Measurements from ENCODE around the gene PRRG1.
"Not testable (repeated sequence)": the region's sequence is repeated elsewhere in the genome, so short reads cannot be mapped to it uniquely, and the experiment has no call there.

PRRG1 gene

GRCh38 chrX:37409278-37409677 is 60.1 kb downstream of the PRRG1 start:
- no peak overlapping the region for H2AK5ac ChIP-seq (ENCODE audit: low read length)
- H3K4ac ChIP-seq (ENCODE audit: low read depth, low read length), result no peak overlapping the region
- no peak overlapping the region for H3K27ac ChIP-seq (ENCODE audit: low read depth, low read length)
- no peaks in the 10 kb centered on the region for H3K4me1 ChIP-seq (ENCODE audit: control insufficient read depth, low read depth, low read length)
- H3K56ac ChIP-seq (ENCODE audit: low read length), result no peak overlapping the region
- no peak overlapping the region for H3K4me2 ChIP-seq (ENCODE audit: low read length)
- H2BK120ac ChIP-seq (ENCODE audit: low read depth, low read length), result no peak overlapping the region
- no peaks in the 10 kb centered on the region for H3K27me3 ChIP-seq (ENCODE audit: insufficient read depth, low read length, poor library complexity)
- H3K18ac ChIP-seq (ENCODE audit: low read length), result no peak overlapping the region
- DNase-seq, result peak; percentile 17
- no peak overlapping the region for H3K4me3 ChIP-seq (ENCODE audit: low read length)
- H3K79me1 ChIP-seq (ENCODE audit: low read length), result no peaks in the 10 kb centered on the region
- H3K23ac ChIP-seq (ENCODE audit: low read length), result no peak overlapping the region
- no peak overlapping the region for H2BK5ac ChIP-seq (ENCODE audit: low read length)
- H3K79me2 ChIP-seq (ENCODE audit: control insufficient read depth, insufficient read depth, low read length), result no peaks in the 10 kb centered on the region
- no peak overlapping the region for H4K5ac ChIP-seq (ENCODE audit: low read length)
- WGBS (ENCODE audit: extremely low coverage, insufficient coverage, low lambda C conversion rate), result no CpG with 5 or more reads among the region's 2 CpGs
- H4K8ac ChIP-seq (ENCODE audit: low read depth, low read length), result no peak overlapping the region
- H3K9ac ChIP-seq (ENCODE audit: low read length), result no peak overlapping the region
- no peaks in the 10 kb centered on the region for H3K36me3 ChIP-seq (ENCODE audit: control insufficient read depth, insufficient read depth, low read length)
- no peak overlapping the region for H2BK15ac ChIP-seq (replicated peaks; ENCODE audit: low read depth)

DNA sequence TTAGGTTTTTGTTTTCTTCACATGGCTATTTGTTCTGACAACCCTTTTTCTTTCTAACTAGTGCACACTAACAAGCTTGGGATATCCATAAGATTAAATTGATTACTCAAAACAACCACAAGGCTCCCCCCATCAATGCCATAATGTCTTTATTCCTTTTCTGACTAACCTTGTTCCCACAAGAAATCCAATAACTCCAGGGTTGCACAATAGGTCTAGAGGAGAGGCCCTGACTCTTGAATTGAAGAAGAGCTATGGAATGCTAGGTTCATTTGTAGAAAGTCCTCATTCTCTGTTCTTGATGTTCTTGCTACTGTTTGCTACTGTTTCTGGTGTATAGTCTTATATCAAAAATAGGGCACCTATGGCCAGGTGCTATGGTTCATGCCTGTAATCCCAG is 71.0 kb downstream of the PRRG1 start:
- no peak overlapping the region for H3K4me3 ChIP-seq (ENCODE audit: low read length)

DNA sequence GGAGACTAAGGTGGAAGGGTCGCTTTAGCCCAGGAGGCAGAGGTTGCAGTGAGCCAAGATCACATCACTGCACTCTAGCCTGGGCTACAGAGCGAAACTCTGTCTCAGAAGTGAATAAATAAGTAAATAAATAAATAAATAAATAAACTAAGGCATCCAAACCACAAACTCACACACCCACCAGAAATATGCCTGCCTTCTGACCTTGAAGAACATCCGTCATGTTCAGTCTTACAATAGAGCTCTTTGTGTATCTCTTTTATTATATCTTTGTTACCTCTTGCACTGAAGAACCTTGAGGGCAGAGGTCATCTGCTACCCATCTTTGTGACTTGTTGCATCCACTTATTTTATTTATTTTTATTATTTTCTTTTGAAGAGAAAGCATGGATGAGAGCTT is 71.6 kb downstream of the PRRG1 start:
- Histone ChIP-seq H4K5ac (ENCODE audit: low read length) (no peak overlapping the region), H4K8ac (ENCODE audit: low read depth, low read length) (no peak overlapping the region), H2BK5ac (ENCODE audit: low read length) (no peak overlapping the region), H3K56ac (ENCODE audit: low read length) (no peak overlapping the region), H3K79me2 (ENCODE audit: control insufficient read depth, insufficient read depth, low read length) (no peaks in the 10 kb centered on the region), H3K9ac (ENCODE audit: low read length) (no peak overlapping the region), H3K27me3 (ENCODE audit: insufficient read depth, low read length, poor library complexity) (no peaks in the 10 kb centered on the region), H2BK120ac (ENCODE audit: low read depth, low read length) (no peak overlapping the region), H3K36me3 (ENCODE audit: control insufficient read depth, insufficient read depth, low read length) (no peaks in the 10 kb centered on the region), H3K18ac (ENCODE audit: low read length) (no peak overlapping the region), H2BK15ac (replicated peaks; ENCODE audit: low read depth) (no peak overlapping the region), H3K4ac (ENCODE audit: low read depth, low read length) (no peak overlapping the region), H2AK5ac (ENCODE audit: low read length) (no peak overlapping the region), H3K4me3 (ENCODE audit: low read length) (no peak overlapping the region), H3K4me2 (ENCODE audit: low read length) (no peak overlapping the region), H3K4me1 (ENCODE audit: control insufficient read depth, low read depth, low read length) (no peaks in the 10 kb centered on the region), H3K23ac (ENCODE audit: low read length) (no peak overlapping the region), H3K79me1 (ENCODE audit: low read length) (no peaks in the 10 kb centered on the region), H3K27ac (ENCODE audit: low read depth, low read length) (no peak overlapping the region)
- no CpG with 5 or more reads among the region's 3 CpGs for WGBS (ENCODE audit: extremely low coverage, insufficient coverage, low lambda C conversion rate)
- DNase-seq, result no peak

More for the DNA sequence above, 71.0 kb downstream of the PRRG1 start:
- no peak overlapping the region for H3K4ac ChIP-seq (ENCODE audit: low read depth, low read length)
- DNase-seq, result no peak
- no peak overlapping the region for H2BK15ac ChIP-seq (replicated peaks; ENCODE audit: low read depth)
- H3K18ac ChIP-seq (ENCODE audit: low read length), result no peak overlapping the region
- no peak overlapping the region for H3K4me2 ChIP-seq (ENCODE audit: low read length)
- H2AK5ac ChIP-seq (ENCODE audit: low read length), result no peak overlapping the region
- no peak overlapping the region for H3K27ac ChIP-seq (ENCODE audit: low read depth, low read length)
- no peak overlapping the region for H4K5ac ChIP-seq (ENCODE audit: low read length)
- H3K79me1 ChIP-seq (ENCODE audit: low read length), result no peaks in the 10 kb centered on the region
- no peaks in the 10 kb centered on the region for H3K36me3 ChIP-seq (ENCODE audit: control insufficient read depth, insufficient read depth, low read length)
- no peak overlapping the region for H2BK5ac ChIP-seq (ENCODE audit: low read length)
- no peak overlapping the region for H2BK120ac ChIP-seq (ENCODE audit: low read depth, low read length)
- H3K79me2 ChIP-seq (ENCODE audit: control insufficient read depth, insufficient read depth, low read length), result no peaks in the 10 kb centered on the region
- no peak overlapping the region for H3K56ac ChIP-seq (ENCODE audit: low read length)
- no peaks in the 10 kb centered on the region for H3K4me1 ChIP-seq (ENCODE audit: control insufficient read depth, low read depth, low read length)
- H3K23ac ChIP-seq (ENCODE audit: low read length), result no peak overlapping the region
- H4K8ac ChIP-seq (ENCODE audit: low read depth, low read length), result no peak overlapping the region
- no peak overlapping the region for H3K9ac ChIP-seq (ENCODE audit: low read length)
- no peaks in the 10 kb centered on the region for H3K27me3 ChIP-seq (ENCODE audit: insufficient read depth, low read length, poor library complexity)

DNA sequence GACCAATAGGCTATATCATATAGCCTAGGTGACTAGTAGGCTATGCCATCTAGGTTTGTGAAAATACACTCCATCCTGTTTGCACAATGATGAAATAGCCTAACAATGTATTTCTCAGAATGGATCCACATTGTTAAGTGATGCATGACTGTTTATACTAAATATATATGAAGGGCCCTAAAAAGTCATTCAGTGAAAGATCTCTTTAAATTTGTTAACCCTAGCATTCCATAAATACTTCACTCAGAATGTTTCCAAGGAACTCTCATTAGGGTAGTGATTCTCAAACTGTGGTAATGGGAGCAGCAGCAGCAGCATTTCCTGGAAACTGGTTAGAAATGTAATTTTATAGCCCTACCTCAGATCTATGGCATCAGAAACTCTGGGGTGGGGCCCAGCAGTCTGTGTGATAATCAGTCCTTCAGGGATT is 74.9 kb downstream of the PRRG1 start:
- no peak overlapping the region for H4K5ac ChIP-seq (ENCODE audit: low read length)
- no peaks in the 10 kb centered on the region for H3K79me2 ChIP-seq (ENCODE audit: control insufficient read depth, insufficient read depth, low read length)
- H3K4ac ChIP-seq (ENCODE audit: low read depth, low read length), result no peak overlapping the region
- H3K4me1 ChIP-seq (ENCODE audit: control insufficient read depth, low read depth, low read length), result no peaks in the 10 kb centered on the region
- H3K4me3 ChIP-seq (ENCODE audit: low read length), result no peak overlapping the region
- H3K9ac ChIP-seq (ENCODE audit: low read length), result no peak overlapping the region
- no peak overlapping the region for H3K18ac ChIP-seq (ENCODE audit: low read length)
- H3K36me3 ChIP-seq (ENCODE audit: control insufficient read depth, insufficient read depth, low read length), result no peaks in the 10 kb centered on the region
- no peak overlapping the region for H2BK120ac ChIP-seq (ENCODE audit: low read depth, low read length)
- H2AK5ac ChIP-seq (ENCODE audit: low read length), result no peak overlapping the region
- no peak overlapping the region for H3K4me2 ChIP-seq (ENCODE audit: low read length)
- no peak overlapping the region for H4K8ac ChIP-seq (ENCODE audit: low read depth, low read length)
- no peaks in the 10 kb centered on the region for H3K27me3 ChIP-seq (ENCODE audit: insufficient read depth, low read length, poor library complexity)
- H3K23ac ChIP-seq (ENCODE audit: low read length), result no peak overlapping the region
- no peak overlapping the region for H2BK15ac ChIP-seq (replicated peaks; ENCODE audit: low read depth)
- no peak overlapping the region for H2BK5ac ChIP-seq (ENCODE audit: low read length)
- no peak overlapping the region for H3K56ac ChIP-seq (ENCODE audit: low read length)
- H3K27ac ChIP-seq (ENCODE audit: low read depth, low read length), result no peak overlapping the region
- peak; percentile 16 for DNase-seq
- no peaks in the 10 kb centered on the region for H3K79me1 ChIP-seq (ENCODE audit: low read length)

GRCh38 chrX:37425370-37425769 is 76.2 kb downstream of the PRRG1 start:
- Histone ChIP-seq H3K4me3 (ENCODE audit: low read length) (no peak overlapping the region), H3K79me2 (ENCODE audit: control insufficient read depth, insufficient read depth, low read length) (no peaks in the 10 kb centered on the region), H3K4me2 (ENCODE audit: low read length) (no peak overlapping the region), H3K56ac (ENCODE audit: low read length) (no peak overlapping the region), H3K79me1 (ENCODE audit: low read length) (no peaks in the 10 kb centered on the region), H3K4me1 (ENCODE audit: control insufficient read depth, low read depth, low read length) (no peaks in the 10 kb centered on the region), H4K8ac (ENCODE audit: low read depth, low read length) (no peak overlapping the region), H3K23ac (ENCODE audit: low read length) (no peak overlapping the region), H2BK120ac (ENCODE audit: low read depth, low read length) (no peak overlapping the region), H3K4ac (ENCODE audit: low read depth, low read length) (no peak overlapping the region), H4K5ac (ENCODE audit: low read length) (no peak overlapping the region), H2AK5ac (ENCODE audit: low read length) (no peak overlapping the region), H3K36me3 (ENCODE audit: control insufficient read depth, insufficient read depth, low read length) (no peaks in the 10 kb centered on the region), H3K27ac (ENCODE audit: low read depth, low read length) (no peak overlapping the region), H3K27me3 (ENCODE audit: insufficient read depth, low read length, poor library complexity) (no peaks in the 10 kb centered on the region), H3K9ac (ENCODE audit: low read length) (no peak overlapping the region), H3K18ac (ENCODE audit: low read length) (no peak overlapping the region), H2BK5ac (ENCODE audit: low read length) (no peak overlapping the region), H2BK15ac (replicated peaks; ENCODE audit: low read depth) (no peak overlapping the region)
- WGBS (ENCODE audit: extremely low coverage, insufficient coverage, low lambda C conversion rate), result no CpG with 5 or more reads among the region's 1 CpG
- DNase-seq, result no peak

DNA sequence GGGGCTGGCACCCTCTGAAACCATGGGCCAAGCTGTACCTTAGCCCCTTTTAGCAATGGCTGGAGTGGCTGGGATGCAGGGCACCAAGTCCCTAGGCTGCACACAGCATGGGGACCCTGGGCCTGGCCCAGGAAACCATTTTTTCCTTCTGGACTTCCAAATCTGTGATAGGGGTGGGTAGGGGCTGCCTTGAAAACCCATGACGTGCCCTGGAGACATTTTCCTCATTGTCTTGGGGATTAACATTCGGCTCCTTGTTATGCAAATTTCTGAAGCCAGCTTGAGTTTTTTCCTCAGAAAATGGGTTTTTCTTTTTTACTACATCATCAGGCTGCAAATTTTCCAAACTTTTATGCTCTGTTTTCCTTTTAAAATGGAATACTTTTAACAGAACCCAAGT is 79.8 kb downstream of the PRRG1 start:
- H3K4ac ChIP-seq (ENCODE audit: low read depth, low read length); H3K4me2 ChIP-seq (ENCODE audit: low read length); H2BK15ac ChIP-seq (replicated peaks; ENCODE audit: low read depth); H3K27ac ChIP-seq (ENCODE audit: low read depth, low read length); H4K5ac ChIP-seq (ENCODE audit: low read length); H3K9ac ChIP-seq (ENCODE audit: low read length); H3K36me3 ChIP-seq (ENCODE audit: control insufficient read depth, insufficient read depth, low read length); H3K27me3 ChIP-seq (ENCODE audit: insufficient read depth, low read length, poor library complexity); H4K8ac ChIP-seq (ENCODE audit: low read depth, low read length); H2AK5ac ChIP-seq (ENCODE audit: low read length); H3K4me3 ChIP-seq (ENCODE audit: low read length); H2BK5ac ChIP-seq (ENCODE audit: low read length); H3K79me2 ChIP-seq (ENCODE audit: control insufficient read depth, insufficient read depth, low read length); H3K18ac ChIP-seq (ENCODE audit: low read length); H3K56ac ChIP-seq (ENCODE audit: low read length); H3K79me1 ChIP-seq (ENCODE audit: low read length); H3K23ac ChIP-seq (ENCODE audit: low read length); H3K4me1 ChIP-seq (ENCODE audit: control insufficient read depth, low read depth, low read length); H2BK120ac ChIP-seq (ENCODE audit: low read depth, low read length): not testable (repeated sequence)
- no CpG with 5 or more reads among the region's 2 CpGs for WGBS (ENCODE audit: extremely low coverage, insufficient coverage, low lambda C conversion rate)
- peak; percentile 19 for DNase-seq
